SKM-1 treated with dmso at 0.1 percent for 144 hours (cell line): ENCODE measurements around the gene ZNF474.

ENCODE experiments used
- DNase-seq: peaks from one replicate; lab custom pipeline; 2025; ENCODE audit not compliant: unreplicated experiment; lab: John Stamatoyannopoulos, UW

Gene ZNF474

DNA sequence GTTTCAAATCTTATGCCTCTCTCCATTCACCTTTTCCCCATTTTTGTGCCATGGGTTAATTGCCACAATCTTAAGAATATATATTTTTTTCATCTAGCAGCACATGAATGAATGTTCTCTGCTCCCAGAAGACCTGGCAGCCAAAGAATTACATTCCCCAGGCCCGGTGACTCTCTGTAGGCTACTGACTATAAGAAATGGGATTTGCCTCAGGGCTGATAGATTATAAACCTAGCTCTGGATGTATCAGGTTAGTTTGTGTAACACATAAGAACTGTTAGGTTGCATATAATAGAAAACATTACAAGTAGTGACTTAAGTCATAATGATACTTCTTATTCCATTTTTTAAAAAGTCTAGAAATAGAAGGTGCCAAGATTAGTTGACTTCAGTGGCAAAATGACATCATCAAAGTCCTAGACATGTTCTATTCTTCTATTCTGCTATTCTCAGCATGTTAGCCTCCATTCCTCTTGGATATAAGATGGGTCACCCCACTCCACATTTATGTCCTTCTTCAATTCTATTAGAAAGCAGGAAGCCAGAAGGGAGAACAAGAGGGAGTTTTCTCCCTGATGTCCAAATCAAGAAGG lies 10.9 kb upstream of the ZNF474 start:
- DNase-seq = no peak

DNA sequence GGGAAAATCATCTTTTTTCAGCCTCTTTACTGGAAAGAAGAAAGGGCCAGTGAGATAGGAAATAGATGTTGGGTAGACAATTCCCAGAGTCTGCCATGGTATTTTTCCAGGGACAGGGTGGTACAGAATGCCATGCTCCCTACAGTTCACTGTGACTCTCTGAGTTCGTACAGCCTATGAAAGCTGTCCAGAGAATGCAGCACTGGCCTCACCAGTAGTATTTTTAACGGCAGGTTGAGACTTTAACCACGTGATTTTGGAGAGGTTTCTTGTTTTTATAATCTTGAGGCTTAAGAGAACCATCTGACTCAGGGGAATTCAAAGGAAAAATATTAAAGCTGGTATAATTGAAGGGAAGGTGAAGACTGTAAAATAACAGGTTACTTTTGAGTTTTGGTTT lies 10.1 kb upstream of the ZNF474 start:
- DNase-seq = no peak

DNA sequence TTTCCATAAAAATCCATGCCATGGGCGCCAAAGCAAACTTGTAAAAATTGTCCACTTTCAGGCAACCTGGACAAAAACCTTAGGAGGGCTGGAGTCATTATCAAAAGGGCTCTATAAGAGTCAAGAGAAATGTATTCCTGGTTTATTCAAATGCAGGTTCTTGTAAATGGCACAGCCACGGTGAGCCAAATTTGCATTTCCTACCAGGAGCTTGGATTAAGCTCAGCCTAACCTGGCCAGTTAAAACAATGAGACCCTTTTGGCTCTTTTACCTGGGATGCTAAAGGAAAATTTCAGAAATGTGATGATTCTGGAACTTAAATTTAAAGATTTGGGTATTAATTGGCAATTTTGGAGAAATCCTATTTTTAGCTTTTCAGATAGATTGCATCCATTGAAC lies 8.9 kb upstream of the ZNF474 start:
- no peak for DNase-seq

DNA sequence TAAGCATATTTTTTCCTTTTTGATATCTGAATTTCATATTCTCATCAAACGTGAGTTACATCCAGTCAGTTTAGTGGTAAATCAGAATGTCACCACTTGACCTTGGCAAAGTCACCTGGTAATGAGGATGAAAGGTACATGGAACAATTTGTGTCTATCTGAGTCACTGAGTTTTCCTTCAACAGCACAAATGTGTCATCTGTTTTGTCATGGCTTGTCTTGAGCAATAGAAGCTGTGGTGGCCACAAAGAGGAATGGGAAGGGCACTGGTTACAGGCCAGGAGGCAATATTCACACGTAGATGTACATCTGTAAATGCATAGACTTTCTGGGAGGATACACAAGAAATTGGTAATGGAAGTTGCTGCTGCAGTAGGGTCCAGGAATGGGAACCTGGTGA lies 8.4 kb upstream of the ZNF474 start:
- peak; percentile 50 for DNase-seq

DNA sequence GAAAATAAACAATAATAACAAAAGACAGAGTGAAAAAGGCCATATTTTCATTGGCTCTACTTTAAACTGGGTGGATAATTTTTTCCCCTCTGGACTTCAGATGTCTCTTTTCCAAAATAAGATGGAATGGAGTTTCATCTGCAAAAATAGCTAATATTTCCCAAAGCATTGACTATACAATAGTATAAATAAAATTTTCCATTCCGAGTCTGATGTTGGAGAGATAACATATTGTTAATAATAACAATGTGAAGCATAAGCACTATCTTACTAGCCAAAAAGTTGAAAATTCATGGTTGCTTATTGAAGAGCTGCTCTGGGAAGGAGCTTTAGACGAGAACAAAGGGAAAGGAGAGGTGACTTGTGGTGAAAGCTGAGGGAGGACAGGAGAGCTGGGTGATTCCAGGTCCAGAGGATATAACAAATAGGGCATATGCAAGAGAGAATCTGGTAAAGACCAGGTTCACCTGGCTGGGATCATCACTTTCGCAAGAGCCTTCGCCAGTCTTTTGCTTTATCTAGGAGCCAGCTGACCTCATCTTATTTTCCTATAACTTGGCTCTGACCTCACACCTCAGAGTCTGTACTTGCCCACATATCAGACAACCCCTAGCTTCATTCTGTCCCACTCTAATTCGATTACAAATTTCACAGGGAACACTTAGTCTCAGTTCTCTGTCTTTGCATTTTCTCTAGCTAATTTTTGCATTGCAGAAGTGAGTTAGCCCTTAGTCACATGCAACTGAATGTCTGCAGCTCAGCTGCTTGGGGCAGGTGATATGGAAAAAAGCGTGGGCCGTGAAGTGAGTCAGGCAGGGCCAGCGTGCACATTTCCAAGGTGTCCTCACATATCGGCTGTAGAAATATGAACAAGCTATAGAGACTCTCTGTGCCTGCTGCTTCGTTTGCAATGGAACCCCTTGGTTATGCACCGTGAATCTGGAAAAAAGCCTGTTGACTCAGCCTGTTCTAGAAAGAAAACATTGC lies 7.6 kb upstream of the ZNF474 start:
- DNase-seq = no peak

DNA sequence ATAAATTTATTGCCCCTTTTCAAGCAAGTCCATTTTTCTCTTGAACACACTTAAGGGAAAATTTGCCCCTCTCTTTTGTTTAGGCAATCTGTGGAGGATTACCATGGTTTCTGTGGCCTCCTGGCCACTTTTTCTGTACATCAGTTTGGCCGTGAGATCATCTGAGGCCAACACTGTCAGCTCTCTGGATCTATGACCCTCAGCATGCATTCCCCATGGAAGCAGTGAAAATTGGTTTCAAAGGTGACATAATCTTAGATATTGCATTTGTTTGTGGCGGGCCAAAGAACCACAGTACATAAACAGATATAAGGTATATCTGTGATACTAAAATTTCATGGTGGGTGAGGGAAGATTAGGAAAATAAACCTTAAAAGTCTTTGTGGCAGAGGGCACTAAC lies 4.6 kb upstream of the ZNF474 start:
- DNase-seq = no peak

DNA sequence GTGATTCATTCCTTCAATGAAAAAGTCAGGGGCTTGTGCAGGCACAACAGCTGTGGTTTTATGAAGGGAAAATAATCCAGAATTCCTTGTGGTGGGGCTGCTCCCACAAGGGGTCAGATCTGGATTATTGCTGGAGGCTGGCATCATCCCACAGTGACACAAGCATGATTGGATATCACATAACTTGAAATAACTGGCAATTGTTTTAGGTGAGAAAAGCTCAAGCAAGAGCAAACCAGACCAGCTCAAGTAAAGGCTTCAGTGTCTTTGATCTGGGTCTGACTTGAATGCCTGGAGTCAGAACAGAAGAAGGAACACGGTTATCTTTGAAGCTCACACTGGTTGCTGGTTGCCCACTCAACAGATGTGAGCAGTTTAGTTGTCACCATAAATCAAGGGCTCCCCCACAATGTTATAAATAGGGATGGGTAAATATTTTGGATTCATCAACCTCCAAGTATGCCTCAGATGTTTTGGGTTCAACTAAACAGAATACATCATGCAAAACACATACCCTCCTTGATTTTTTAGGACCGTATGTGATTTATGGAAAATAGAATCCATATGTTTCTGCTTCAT lies 3.1 kb upstream of the ZNF474 start:
- no peak for DNase-seq

DNA sequence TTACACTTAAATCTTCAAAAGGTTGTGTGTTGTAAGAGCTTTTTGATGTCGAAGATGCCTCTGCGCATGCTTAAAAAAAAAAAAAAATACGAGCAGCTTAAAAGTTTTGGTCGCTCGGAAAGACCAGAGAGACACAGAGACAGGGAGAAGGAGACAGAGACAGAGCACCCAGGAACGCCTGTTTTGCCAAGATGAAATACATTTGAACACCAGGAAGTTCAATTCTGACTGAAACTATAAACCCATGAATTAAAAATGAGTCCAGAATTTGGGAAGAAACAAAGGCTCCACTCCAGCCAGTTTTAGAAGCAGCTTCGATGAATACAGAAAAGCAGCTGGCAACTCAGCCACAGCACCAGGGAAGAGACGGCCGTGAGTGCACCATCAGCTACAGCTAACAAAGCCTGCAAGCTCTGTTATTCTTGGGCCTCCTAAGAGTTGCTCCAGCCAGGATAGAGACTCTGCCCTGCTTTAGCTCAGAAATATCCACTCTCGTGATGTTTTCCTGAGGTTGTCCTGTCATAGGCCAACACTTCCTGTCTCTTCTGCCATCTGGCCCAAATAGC lies 2.5 kb upstream of the ZNF474 start:
- no peak for DNase-seq

DNA sequence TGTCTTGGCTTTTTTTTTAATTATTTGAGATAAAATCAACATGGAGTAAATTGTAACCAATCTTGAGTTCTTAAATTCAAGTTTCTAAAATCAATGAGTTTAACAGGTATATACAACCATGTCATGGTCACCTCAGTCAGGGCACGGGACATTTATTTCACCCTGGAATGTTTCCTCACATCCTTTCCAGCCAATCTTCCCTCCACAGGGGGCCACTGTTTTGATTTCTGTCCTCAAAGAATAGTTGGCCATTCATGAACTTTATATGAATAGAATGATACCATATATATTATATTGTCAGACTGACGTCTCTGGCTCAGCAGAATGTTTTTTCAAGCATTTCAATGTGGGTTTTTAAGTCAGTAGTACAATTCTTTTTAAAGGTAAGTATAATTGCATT lies 806 bp downstream of the ZNF474 start:
- no peak for DNase-seq

DNA sequence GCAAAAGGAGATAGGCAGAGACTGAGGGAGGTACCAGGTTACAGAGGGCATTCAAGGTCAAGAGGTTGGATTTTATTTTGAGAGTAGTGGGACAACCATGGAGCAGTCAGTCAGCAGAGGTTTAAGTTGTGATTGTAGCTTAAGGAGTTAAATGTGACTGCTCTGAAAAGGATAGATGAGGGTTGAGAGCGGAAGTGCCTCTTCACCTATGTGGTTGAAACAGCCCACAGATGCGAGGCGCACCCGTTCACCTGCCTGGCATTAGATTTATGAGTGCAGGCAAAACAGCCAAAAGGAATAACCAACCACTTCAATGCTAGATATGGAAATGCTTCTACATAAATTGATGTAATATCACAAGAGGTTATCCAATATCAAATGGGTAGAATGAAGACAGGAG lies 8.4 kb downstream of the ZNF474 start:
- DNase-seq = no peak

DNA sequence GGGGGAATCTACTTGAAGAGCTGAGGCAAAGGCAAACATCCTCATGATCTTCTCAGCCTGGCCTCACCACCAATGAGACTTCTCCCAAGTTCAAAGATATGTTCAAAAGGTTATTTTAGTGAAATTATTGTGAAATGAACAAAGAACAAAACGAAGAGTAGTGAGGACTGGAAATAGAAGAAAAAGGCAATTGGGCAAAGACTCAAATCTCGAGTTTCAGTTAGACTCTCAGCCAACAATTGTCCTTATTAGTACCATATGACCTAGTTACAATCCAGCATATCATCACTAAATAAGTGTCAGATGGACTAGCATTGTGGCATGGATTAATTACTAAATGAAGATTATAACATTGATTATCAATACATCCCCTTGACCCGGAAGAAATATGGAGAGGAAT lies 9.0 kb downstream of the ZNF474 start:
- DNase-seq = no peak

DNA sequence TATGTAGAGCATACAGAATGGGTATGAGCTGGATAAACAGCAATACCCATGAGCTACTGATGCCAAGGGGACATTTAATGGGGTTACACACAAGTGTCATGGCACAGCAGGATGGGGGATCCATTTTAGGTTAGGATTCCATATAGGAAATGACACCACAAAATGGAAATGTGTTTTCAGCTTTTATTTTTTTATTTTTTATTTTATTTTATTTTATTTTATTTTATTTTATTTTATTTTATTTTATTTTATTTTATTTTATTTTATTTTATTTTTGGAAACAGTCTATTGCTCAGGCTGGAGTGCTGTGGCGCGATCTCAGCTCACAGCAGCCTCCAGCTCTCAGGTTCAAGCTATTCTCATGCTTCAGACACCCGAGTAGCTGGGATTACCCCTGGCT lies 11.6 kb downstream of the ZNF474 start:
- DNase-seq = no peak

DNA sequence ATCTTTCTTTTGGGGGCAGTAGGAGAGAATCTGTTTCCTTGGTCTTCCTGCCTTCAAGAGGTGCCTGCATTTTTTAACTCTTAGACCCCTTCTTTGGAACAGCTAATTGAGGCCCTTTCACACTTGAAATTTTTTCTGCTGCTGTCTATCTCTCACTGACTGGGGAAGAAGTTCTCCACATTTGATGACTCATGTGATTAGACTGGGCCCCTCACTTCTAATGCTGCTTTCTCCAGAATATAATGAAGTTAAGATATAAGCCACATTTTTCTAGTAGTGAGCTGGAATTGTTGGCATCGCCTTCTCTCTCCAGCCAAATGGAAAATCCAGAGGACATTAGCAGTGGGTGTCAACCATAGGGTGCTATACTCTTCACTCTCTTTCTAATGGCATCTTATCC lies 12.4 kb downstream of the ZNF474 start:
- no peak for DNase-seq

DNA sequence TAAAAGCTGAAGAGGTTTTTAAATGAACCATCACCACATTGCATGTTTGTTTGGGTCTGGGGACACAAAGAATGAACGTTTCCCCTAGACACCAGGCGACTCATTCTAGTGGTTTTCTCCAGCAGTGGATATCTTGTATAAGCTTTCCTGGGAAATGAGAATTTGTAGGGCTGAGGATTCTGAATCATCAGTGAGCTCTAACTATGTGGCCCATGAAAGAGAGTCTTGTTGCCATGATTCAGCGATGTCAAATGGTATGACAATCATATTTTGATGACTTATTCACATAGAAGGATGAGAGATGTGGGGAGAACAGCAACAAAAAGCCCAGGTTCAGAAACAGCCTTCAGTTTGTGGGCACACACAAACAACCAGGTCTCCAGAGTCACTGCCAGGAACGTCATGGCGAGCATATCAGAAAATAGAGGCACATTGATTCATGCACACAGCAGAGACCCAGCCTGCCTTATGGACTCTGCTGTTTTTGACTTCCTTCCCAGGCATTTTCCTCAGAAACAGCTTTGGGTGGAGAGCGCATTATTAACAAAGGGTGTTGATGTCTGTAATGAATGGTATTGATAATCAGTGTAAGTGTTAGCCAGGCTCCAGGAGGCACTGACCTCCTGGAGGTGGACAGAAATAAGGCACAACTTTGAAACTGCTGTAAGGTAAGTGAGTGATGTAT lies 13.3 kb downstream of the ZNF474 start:
- DNase-seq = no peak

DNA sequence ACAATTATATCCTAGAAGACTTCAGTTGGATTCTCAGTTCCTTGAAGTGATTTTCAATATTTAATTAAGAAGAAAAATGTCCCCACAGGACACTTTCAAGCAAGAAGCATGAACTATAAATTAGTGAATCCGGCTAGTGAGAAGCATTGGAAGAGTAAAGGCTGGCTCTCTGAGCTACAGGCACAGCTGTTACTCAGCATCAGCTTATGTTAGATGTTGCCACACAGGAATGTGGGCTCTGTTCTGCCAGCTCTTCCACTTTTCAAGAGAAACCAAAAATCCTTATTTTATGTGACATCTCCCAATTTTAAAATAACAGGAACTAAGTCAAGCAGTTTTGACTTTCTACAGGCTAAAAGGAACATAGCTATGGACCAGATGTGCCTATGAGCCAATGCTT lies 14.9 kb downstream of the ZNF474 start:
- DNase-seq = no peak

DNA sequence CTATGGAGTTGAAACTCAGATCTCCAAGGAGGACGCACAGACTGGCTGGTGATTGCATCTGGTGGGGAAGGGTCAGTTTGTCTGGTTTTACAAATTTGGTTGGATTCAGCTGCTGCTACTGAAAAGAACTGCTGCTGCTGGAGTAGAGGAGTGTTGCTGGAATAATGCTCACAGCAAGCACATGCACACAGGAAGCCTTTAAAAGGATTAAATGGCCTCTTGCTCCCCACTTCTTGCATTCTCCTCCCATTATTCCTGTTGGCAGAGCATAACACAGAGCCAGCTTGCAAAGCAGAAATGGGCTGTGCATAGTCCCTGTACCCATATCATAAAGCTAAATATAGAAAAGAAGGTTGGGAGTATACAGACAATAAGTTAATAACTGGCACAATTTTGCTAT lies 16.6 kb downstream of the ZNF474 start:
- no peak for DNase-seq

DNA sequence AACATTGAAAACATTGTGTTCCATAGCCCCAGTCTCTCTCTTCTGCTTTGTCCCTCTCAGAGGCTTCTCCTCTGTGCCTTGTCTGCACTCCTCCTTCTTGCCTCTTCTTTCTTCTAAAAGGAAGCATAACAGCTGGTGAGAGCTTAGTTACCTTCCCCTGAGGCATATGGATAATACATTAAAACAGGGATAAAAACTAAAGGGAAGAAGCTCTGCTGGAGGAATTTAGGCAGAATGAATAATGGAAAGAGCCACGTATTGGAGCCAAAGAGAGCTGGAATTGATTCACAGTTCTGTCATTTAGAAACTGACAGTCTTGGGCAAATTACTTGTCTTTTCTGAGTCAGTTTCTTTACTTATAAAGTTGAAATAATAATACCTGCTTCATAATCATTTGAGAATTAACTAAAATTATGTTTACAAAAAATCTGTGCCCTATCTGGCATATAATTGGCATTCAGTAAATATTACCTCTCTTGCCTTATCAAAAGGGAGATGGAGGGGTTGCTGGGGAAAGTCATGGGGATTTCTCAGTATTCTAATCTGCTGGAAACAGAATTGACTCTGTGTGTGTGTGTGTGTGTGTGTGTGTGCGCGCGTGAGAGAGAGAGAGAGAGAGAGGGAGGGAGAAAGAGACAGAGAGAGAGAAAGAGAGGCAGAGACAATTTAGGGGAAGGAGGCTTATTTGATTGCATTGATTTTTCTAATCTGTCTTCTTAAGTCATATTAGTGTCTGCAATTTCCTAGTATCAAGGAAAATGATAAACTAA lies 20.2 kb downstream of the ZNF474 start:
- DNase-seq = no peak

DNA sequence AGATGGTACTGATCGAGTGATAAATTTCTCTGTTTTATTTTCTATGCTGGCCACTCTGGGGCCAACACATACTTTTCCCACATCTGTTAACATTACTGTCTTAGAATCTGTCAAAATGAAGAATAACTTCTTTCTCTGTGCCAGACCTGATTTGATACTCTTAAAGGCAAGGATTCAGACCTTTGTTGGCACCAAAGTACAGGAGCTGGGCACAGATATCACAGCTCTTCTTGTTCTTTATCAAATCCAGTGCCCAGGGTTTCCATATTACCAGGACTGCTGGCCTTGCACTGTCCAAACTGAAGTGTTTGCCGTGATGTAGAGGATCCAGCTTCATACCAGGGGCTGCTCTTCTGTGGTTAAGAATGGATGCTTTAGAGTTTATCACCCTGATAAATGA lies 20.9 kb downstream of the ZNF474 start:
- DNase-seq = no peak

DNA sequence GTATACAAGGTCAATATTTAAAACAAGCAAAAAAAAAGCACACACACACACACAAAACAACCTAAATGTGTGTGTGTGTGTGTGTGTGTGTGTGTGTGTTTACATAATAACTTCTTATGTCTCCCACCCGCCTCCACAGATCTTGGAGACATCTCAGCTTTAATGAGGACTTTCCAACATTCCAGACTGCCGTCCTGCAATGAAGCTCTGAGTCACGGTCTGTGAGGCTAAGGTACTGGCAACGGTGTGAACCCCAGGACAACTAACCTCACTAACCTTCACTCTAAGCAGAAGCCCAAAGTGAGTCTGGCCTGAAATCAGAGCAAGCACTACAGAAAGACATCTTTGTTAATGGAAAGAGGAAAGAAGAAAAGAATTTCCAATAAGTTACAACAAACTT lies 22.3 kb downstream of the ZNF474 start:
- DNase-seq = no peak

DNA sequence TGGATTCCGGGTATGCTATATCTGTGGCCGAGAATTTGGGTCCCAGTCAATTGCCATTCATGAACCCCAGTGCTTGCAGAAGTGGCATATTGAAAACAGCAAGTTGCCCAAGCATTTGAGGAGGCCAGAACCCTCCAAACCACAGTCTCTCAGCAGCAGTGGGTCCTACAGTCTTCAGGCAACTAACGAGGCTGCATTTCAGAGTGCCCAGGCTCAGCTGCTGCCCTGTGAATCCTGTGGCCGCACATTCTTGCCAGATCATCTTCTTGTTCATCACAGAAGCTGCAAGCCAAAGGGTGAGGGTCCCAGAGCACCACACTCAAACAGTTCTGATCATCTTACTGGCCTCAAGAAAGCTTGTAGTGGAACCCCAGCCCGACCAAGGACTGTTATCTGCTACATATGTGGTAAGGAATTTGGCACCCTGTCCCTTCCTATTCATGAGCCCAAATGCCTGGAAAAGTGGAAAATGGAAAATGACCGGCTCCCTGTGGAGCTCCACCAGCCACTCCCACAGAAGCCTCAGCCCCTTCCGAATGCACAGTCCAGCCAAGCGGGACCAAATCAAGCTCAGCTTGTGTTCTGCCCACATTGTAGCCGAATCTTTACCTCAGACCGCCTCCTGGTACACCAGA lies 23.0 kb downstream of the ZNF474 start:
- DNase-seq = no peak
